Measurements from ENCODE around the gene SLC24A4.

The SLC24A4 gene

DNA sequence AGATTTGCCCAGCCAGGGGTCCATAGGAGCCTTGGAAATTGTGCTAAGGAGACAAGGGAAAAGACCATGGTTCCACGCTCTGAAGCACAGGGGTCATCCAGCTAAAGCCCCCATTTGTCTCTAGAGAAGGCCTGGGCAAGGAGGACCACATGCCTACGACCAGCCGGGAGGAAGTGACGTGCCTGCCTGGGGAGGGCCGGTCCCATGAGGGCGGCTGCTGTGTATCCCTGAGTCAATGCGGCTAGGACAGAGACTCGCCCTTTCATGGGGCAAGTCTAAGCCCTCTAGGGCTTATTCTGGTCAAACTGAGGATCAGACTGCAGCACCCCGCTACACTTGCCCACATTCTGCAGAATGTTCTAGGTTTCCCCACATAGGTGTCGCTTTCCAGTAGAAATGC, 170.1 kb downstream of the SLC24A4 start:
- TF ChIP-seq, protein P1, sequence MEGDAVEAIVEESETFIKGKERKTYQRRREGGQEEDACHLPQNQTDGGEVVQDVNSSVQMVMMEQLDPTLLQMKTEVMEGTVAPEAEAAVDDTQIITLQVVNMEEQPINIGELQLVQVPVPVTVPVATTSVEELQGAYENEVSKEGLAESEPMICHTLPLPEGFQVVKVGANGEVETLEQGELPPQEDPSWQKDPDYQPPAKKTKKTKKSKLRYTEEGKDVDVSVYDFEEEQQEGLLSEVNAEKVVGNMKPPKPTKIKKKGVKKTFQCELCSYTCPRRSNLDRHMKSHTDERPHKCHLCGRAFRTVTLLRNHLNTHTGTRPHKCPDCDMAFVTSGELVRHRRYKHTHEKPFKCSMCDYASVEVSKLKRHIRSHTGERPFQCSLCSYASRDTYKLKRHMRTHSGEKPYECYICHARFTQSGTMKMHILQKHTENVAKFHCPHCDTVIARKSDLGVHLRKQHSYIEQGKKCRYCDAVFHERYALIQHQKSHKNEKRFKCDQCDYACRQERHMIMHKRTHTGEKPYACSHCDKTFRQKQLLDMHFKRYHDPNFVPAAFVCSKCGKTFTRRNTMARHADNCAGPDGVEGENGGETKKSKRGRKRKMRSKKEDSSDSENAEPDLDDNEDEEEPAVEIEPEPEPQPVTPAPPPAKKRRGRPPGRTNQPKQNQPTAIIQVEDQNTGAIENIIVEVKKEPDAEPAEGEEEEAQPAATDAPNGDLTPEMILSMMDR (conservative IDR thresholded peaks at IDR 0.05; ENCODE audit: low read length): no peak
- no peak for DNase-seq (ENCODE audit: low read depth)
- H3K4me3 ChIP-seq (ENCODE audit: low read length): no peak overlapping the region

- TF ChIP-seq, protein P1 (conservative IDR thresholded peaks at IDR 0.05; ENCODE audit: low read length): no peak
- DNase-seq (ENCODE audit: low read depth): no peak
- no peak overlapping the region for H3K4me3 ChIP-seq (ENCODE audit: low read length)
Measured at GRCh38 chr14:92493492-92493891, 170.5 kb downstream of the SLC24A4 start.

GRCh38 chr14:92494512-92494911, 171.5 kb downstream of the SLC24A4 start:
- TF ChIP-seq, protein P1 (conservative IDR thresholded peaks at IDR 0.05; ENCODE audit: low read length): no peak
- DNase-seq (ENCODE audit: low read depth): no peak

GRCh38 chr14:92495027-92495426, 172.1 kb downstream of the SLC24A4 start:
- DNase-seq (ENCODE audit: low read depth): peak; percentile 47
- TF ChIP-seq, protein P1 (conservative IDR thresholded peaks at IDR 0.05; ENCODE audit: low read length): no peak

More at GRCh38 chr14:92494512-92494911, 171.5 kb downstream of the SLC24A4 start:
- H3K4me3 ChIP-seq (ENCODE audit: low read length): no peak overlapping the region

GRCh38 chr14:92496191-92496857, 173.4 kb downstream of the SLC24A4 start:
- no peak for DNase-seq (ENCODE audit: low read depth)
- H3K4me3 ChIP-seq (ENCODE audit: low read length): no peak overlapping the region
- TF ChIP-seq, protein P1 (conservative IDR thresholded peaks at IDR 0.05; ENCODE audit: low read length): no peak

More at GRCh38 chr14:92495027-92495426, 172.1 kb downstream of the SLC24A4 start:
- no peak overlapping the region for H3K4me3 ChIP-seq (ENCODE audit: low read length)

DNA sequence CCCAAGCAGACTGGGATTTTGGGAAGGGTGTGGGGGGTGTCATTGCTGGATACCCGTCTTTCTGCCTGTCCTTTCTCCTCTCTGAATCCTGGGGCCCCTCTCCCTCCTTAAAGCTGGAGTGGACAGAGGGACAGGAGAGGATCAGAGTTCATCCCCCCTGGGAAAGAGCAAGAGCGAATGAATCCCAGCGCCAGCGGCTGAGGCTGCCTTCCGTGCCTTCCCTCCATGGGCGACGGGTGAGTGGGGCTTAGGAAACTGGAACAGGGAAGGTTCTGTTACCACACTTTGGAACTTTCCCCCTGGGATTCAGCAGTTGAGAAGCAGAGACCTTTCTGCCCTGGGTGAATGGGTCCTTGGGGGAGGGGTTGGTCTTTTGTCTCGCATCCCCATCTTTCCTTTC, 174.4 kb downstream of the SLC24A4 start:
- TF ChIP-seq, protein P1 (conservative IDR thresholded peaks at IDR 0.05; ENCODE audit: low read length): no peak
- H3K4me3 ChIP-seq (ENCODE audit: low read length): no peak overlapping the region
- DNase-seq (ENCODE audit: low read depth): no peak

GRCh38 chr14:92499234-92499633, 176.3 kb downstream of the SLC24A4 start:
- no peak overlapping the region for H3K4me3 ChIP-seq (ENCODE audit: low read length)
- TF ChIP-seq, protein P1 (conservative IDR thresholded peaks at IDR 0.05; ENCODE audit: low read length): no peak
- no peak for DNase-seq (ENCODE audit: low read depth)
